OCI-LY1 (cell line): Measurements from ENCODE around the gene CBLL2.

ENCODE experiments used
- H2AFZ ChIP-seq: fragments of 200-600 bp; sonication (generic), shearing (Covaris generic); 2 replicates; pipeline ENCODE4 v1.6.0; 2014; ENCODE audit warnings: antibody characterized with exemption, mild to moderate bottlenecking, low read length
- H3F3A ChIP-seq: fragments of 200-600 bp; sonication (generic), shearing (Covaris generic); 2 replicates; pipeline ENCODE4 v1.6.0; 2014; ENCODE audit warnings: mild to moderate bottlenecking, antibody characterized with exemption, low read length, moderate library complexity; ENCODE audit not compliant: insufficient read depth
- H3K27ac ChIP-seq: fragments of 200-600 bp; sonication (generic); 2 replicates; pipeline ENCODE4 v1.5.1; 2014; ENCODE audit warnings: low read length, mixed run types, mild to moderate bottlenecking, low read depth; ENCODE audit not compliant: poor library complexity, severe bottlenecking
- H3K27me3 ChIP-seq: fragments of 200-600 bp; sonication (generic); 2 replicates; pipeline ENCODE4 v1.6.0; 2014; ENCODE audit warnings: antibody characterized with exemption, mild to moderate bottlenecking, low read length, moderate library complexity; ENCODE audit not compliant: insufficient read depth
- H3K36me3 ChIP-seq: fragments of 200-600 bp; sonication (generic); 2 replicates; pipeline ENCODE4 v1.6.1; 2014; ENCODE audit warnings: mild to moderate bottlenecking, antibody characterized with exemption, low read length, moderate library complexity, mixed read lengths; ENCODE audit not compliant: insufficient read depth
- H3K4me1 ChIP-seq: fragments of 200-600 bp; sonication (generic); 2 replicates; pipeline ENCODE4 v1.5.1; 2014; ENCODE audit warnings: mild to moderate bottlenecking, low read length, moderate library complexity; ENCODE audit not compliant: insufficient read depth, severe bottlenecking
- H3K4me2 ChIP-seq: fragments of 200-600 bp; sonication (generic), shearing (Covaris generic); 2 replicates; pipeline ENCODE4 v1.6.1; 2014; ENCODE audit warnings: low read length
- H3K4me3 ChIP-seq: fragments of 200-600 bp; sonication (generic); 2 replicates; pipeline ENCODE4 v1.5.1; 2014; ENCODE audit warnings: low read length, low read depth, mild to moderate bottlenecking, mixed read lengths; ENCODE audit not compliant: poor library complexity, severe bottlenecking
- H3K79me2 ChIP-seq: fragments of 200-600 bp; shearing (Covaris generic); 2 replicates; pipeline ENCODE4 v1.6.1; 2016; ENCODE audit warnings: mixed run types, low read length, mixed read lengths; ENCODE audit not compliant: insufficient read depth
- H3K9ac ChIP-seq: fragments of 200-600 bp; sonication (generic), shearing (Covaris generic); 2 replicates; pipeline ENCODE4 v1.6.1; 2014; ENCODE audit warnings: mild to moderate bottlenecking, low read length, mixed read lengths
- H3K9me2 ChIP-seq: fragments of 200-600 bp; sonication (generic), shearing (Covaris generic); 2 replicates; pipeline ENCODE4 v1.6.1; 2014; ENCODE audit warnings: low read depth, mild to moderate bottlenecking, low read length, mixed read lengths
- H3K9me3 ChIP-seq: fragments of 200-600 bp; shearing (Covaris generic); 2 replicates; pipeline ENCODE4 v1.6.1; 2014; ENCODE audit warnings: low read length, mixed read lengths
- H4K20me1 ChIP-seq: fragments of 200-600 bp; sonication (generic), shearing (Covaris generic); 2 replicates; pipeline ENCODE4 v1.6.0; 2016; ENCODE audit warnings: mild to moderate bottlenecking, low read length; ENCODE audit not compliant: insufficient read depth
- EZH2 ChIP-seq: fragments of 200-600 bp; sonication (generic), shearing (Covaris generic); IDR thresholded peaks from 2 replicates; pipeline ENCODE4 v1.8.0; 2017; ENCODE audit warnings: borderline replicate concordance, mixed run types, mild to moderate bottlenecking, antibody characterized with exemption, low read length, moderate library complexity, mixed read lengths
- TF ChIP-seq, protein P1 (sequence below): fragments of 200-600 bp; sonication (generic), shearing (Covaris generic); IDR thresholded peaks from 2 replicates; pipeline ENCODE4 v1.5.1; 2017; ENCODE audit warnings: mild to moderate bottlenecking, antibody characterized with exemption, low read length, moderate library complexity, mixed read lengths

The CBLL2 gene

DNA sequence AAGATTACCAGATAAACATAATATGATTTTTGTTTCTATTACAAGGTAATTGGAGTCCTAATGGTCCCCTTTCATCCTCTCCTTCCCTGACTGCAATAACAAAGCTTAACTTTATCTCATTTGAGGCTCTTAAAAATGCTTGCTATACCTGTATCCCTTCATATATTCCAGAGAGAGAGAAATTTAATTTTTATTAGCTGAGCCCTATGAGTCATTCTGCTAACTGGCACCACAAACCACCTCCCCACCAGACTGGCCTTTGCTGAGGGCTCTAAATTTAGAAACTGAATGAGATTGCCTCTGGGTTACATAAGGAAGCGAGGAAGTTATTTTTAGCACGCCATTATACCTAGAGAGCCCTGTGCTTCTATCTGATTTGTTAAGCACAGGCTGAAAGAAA is 27.4 kb downstream of the CBLL2 start:
- Histone ChIP-seq H3K9me3 (no peaks in the 10 kb centered on the region), H3K4me1 (no peaks in the 10 kb centered on the region), H4K20me1 (no peaks in the 10 kb centered on the region), H2AFZ (no peak overlapping the region), H3K4me2 (no peak overlapping the region), H3K4me3 (no peak overlapping the region), H3F3A (no peaks in the 10 kb centered on the region), H3K36me3 (no peaks in the 10 kb centered on the region), H3K9ac (no peak overlapping the region), H3K27me3 (no peaks in the 10 kb centered on the region), H3K27ac (no peak overlapping the region), H3K79me2 (no peaks in the 10 kb centered on the region), H3K9me2 (no peaks in the 10 kb centered on the region)
- TF ChIP-seq, protein P1, sequence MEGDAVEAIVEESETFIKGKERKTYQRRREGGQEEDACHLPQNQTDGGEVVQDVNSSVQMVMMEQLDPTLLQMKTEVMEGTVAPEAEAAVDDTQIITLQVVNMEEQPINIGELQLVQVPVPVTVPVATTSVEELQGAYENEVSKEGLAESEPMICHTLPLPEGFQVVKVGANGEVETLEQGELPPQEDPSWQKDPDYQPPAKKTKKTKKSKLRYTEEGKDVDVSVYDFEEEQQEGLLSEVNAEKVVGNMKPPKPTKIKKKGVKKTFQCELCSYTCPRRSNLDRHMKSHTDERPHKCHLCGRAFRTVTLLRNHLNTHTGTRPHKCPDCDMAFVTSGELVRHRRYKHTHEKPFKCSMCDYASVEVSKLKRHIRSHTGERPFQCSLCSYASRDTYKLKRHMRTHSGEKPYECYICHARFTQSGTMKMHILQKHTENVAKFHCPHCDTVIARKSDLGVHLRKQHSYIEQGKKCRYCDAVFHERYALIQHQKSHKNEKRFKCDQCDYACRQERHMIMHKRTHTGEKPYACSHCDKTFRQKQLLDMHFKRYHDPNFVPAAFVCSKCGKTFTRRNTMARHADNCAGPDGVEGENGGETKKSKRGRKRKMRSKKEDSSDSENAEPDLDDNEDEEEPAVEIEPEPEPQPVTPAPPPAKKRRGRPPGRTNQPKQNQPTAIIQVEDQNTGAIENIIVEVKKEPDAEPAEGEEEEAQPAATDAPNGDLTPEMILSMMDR = no peak
- TF ChIP-seq EZH2 = no peak

DNA sequence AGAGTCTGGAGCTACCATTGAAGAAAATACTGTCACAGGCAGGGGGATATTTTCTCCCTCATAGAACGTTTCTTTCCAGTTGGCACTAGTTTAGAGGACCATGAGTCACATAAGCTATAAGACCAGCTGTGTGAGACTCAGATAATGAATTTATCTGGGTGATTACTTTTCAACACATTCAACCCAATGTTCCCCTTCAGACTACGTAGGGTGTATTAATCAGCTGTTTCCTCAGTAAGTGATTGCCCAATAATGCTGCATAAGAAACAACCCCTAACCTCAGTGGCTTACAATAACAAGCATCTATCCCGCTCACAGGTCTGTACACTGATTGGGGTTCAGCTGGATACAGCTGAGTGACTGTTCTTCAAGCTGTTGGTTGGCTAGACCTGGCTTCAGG is 38.1 kb downstream of the CBLL2 start:
- H3K4me2 ChIP-seq = no peak overlapping the region

DNA sequence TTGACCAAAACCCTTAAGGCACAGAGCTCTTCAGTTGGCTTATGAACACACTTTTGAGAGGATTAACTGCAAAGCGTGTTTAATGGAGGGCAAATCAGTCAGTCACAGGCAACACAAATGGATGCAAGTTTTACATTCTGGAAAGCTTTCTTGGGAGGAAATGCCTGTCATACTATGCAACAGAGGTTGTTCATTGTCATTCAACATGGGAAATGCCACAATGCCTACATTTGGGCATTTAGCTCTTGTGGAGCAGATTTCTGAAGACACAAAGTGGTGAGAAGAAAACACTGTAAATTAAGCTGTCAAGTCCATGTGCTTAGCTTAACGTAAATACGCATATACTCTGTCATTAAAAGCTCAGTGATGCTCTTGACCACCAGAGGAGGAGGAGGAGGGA is 41.1 kb downstream of the CBLL2 start:
- no peaks in the 10 kb centered on the region for H4K20me1 ChIP-seq
- no peaks in the 10 kb centered on the region for H3K79me2 ChIP-seq
- H2AFZ ChIP-seq = no peak overlapping the region
- no peaks in the 10 kb centered on the region for H3F3A ChIP-seq
- H3K9me2 ChIP-seq = no peaks in the 10 kb centered on the region
- no peak overlapping the region for H3K9ac ChIP-seq
- TF ChIP-seq, protein P1 = no peak
- no peak for TF ChIP-seq EZH2
- no peaks in the 10 kb centered on the region for H3K4me1 ChIP-seq
- no peaks in the 10 kb centered on the region for H3K36me3 ChIP-seq
- H3K27me3 ChIP-seq = no peaks in the 10 kb centered on the region
- H3K9me3 ChIP-seq = no peaks in the 10 kb centered on the region
- no peak overlapping the region for H3K27ac ChIP-seq
- H3K4me3 ChIP-seq = no peak overlapping the region
- no peak overlapping the region for H3K4me2 ChIP-seq

More for the DNA sequence above, 38.1 kb downstream of the CBLL2 start:
- H4K20me1 ChIP-seq = no peaks in the 10 kb centered on the region
- no peak overlapping the region for H3K9ac ChIP-seq
- no peaks in the 10 kb centered on the region for H3K9me3 ChIP-seq
- no peak overlapping the region for H3K27ac ChIP-seq
- H3K9me2 ChIP-seq = no peaks in the 10 kb centered on the region
- no peaks in the 10 kb centered on the region for H3F3A ChIP-seq
- no peaks in the 10 kb centered on the region for H3K36me3 ChIP-seq
- H3K79me2 ChIP-seq = no peaks in the 10 kb centered on the region
- TF ChIP-seq, protein P1 = no peak
- TF ChIP-seq EZH2 = no peak
- H3K4me1 ChIP-seq = no peaks in the 10 kb centered on the region
- H3K27me3 ChIP-seq = no peaks in the 10 kb centered on the region
- H2AFZ ChIP-seq = no peak overlapping the region
- no peak overlapping the region for H3K4me3 ChIP-seq
